SK-N-SH treated with all-trans-retinoic acid at 6 μM for 48 hours (cell line): Measurements from ENCODE around the gene DNM2.

Experiments used
- ARNTL ChIP-seq: fragments of 450-650 bp; formaldehyde crosslinking; IDR thresholded peaks from 2 replicates; pipeline ENCODE4 v1.5.0; 2020; ENCODE audit warnings: low read depth, mild to moderate bottlenecking, moderate library complexity, borderline replicate concordance
- BACH2 ChIP-seq: fragments of 250-450 bp; sonication (Bioruptor Pico); IDR thresholded peaks from 2 replicates; pipeline ENCODE4 v1.9.0; 2021; ENCODE audit warnings: mild to moderate bottlenecking, borderline replicate concordance
- ISL1 ChIP-seq: fragments of 250-450 bp; sonication (Bioruptor Pico); IDR thresholded peaks from 2 replicates; pipeline ENCODE4 v2.1.2; 2022; ENCODE audit warnings: mild to moderate bottlenecking, moderate library complexity
- RARB ChIP-seq: fragments of 250-450 bp; sonication (Bioruptor Pico); IDR thresholded peaks from 2 replicates; pipeline ENCODE4 v1.8.0; 2021; ENCODE audit warnings: mild to moderate bottlenecking, moderate library complexity
- SNAI2 ChIP-seq: fragments of 250-450 bp; sonication (Bioruptor Pico); IDR thresholded peaks from 2 replicates; pipeline ENCODE4 v1.5.0; 2020; ENCODE audit warnings: mild to moderate bottlenecking, moderate library complexity
- TF ChIP-seq, protein P1 (sequence below): fragments of 250-450 bp; sonication (Bioruptor Pico); IDR thresholded peaks from 2 replicates; pipeline ENCODE4 v1.8.0; 2020; ENCODE audit warnings: mild to moderate bottlenecking, moderate library complexity, borderline replicate concordance

DNA sequence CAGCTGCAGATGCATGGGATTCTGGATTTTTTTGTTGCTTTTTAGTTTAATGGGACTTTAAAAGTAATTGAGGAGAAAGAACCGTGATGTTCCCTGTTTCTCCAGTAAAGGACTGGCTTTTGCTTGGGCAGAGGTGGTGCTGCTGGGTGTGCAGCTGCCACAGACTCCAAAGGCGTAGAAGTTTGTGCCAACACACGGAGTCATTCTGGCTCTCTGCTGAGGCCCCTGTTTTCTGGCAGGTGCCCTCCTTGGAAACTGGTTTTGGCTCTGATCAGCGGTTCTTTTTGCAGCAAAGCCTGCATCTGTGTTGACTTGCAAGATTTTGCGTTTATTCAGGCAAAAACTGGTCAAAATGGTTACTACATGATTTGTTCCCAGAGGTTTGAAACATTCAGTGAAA lies 32.7 kb upstream of the DNM2 start:
- TF ChIP-seq SNAI2 (CRISPR knock-in tag): no peak
- no peak for TF ChIP-seq ISL1 (CRISPR knock-in tag)
- TF ChIP-seq RARB (CRISPR knock-in tag): no peak
- TF ChIP-seq BACH2 (CRISPR knock-in tag): no peak
- TF ChIP-seq, protein P1, sequence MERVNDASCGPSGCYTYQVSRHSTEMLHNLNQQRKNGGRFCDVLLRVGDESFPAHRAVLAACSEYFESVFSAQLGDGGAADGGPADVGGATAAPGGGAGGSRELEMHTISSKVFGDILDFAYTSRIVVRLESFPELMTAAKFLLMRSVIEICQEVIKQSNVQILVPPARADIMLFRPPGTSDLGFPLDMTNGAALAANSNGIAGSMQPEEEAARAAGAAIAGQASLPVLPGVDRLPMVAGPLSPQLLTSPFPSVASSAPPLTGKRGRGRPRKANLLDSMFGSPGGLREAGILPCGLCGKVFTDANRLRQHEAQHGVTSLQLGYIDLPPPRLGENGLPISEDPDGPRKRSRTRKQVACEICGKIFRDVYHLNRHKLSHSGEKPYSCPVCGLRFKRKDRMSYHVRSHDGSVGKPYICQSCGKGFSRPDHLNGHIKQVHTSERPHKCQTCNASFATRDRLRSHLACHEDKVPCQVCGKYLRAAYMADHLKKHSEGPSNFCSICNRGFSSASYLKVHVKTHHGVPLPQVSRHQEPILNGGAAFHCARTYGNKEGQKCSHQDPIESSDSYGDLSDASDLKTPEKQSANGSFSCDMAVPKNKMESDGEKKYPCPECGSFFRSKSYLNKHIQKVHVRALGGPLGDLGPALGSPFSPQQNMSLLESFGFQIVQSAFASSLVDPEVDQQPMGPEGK (CRISPR knock-in tag): no peak
- TF ChIP-seq ARNTL (CRISPR knock-in tag): no peak
